DMS79 treated with DMSO at 0.1 percent for 48 hours (cell line): Measurements from ENCODE around the gene STXBP5.
"Not testable (repeated sequence)": the region's sequence is repeated elsewhere in the genome, so short reads cannot be mapped to it uniquely, and the experiment has no call there.

Experiments used
- DNase-seq: peaks from one replicate; lab custom pipeline; 2025; lab: John Stamatoyannopoulos, UW

STXBP5 gene

GRCh38 chr6:147297663-147298316 is 93.6 kb downstream of the STXBP5 start:
- DNase-seq: no peak

GRCh38 chr6:147298461-147298860 is 94.2 kb downstream of the STXBP5 start:
- no peak for DNase-seq

GRCh38 chr6:147299035-147299434 is 94.8 kb downstream of the STXBP5 start:
- DNase-seq: no peak

GRCh38 chr6:147301070-147301469 is 96.9 kb downstream of the STXBP5 start:
- DNase-seq: no peak

- no peak for DNase-seq
These were observed 99.8 kb downstream of the STXBP5 start for GRCh38 chr6:147304016-147304415.

- DNase-seq: no peak
These were observed 106.3 kb downstream of the STXBP5 start for GRCh38 chr6:147310521-147310920.

- no peak for DNase-seq
These were observed 107.0 kb downstream of the STXBP5 start for GRCh38 chr6:147311218-147311617.

- no peak for DNase-seq
These were observed 117.0 kb downstream of the STXBP5 start for GRCh38 chr6:147321260-147321659.

- DNase-seq: no peak
These were observed 118.3 kb downstream of the STXBP5 start for GRCh38 chr6:147322299-147323162.

GRCh38 chr6:147325557-147325956 is 121.3 kb downstream of the STXBP5 start:
- no peak for DNase-seq

- DNase-seq: no peak
These were observed 127.2 kb downstream of the STXBP5 start for GRCh38 chr6:147331401-147331800.

- no peak for DNase-seq
These were observed 133.7 kb downstream of the STXBP5 start for GRCh38 chr6:147337921-147338320.

- no peak for DNase-seq
These were observed 137.3 kb downstream of the STXBP5 start for GRCh38 chr6:147341486-147341885.

GRCh38 chr6:147345902-147346301 is 141.7 kb downstream of the STXBP5 start:
- DNase-seq: no peak

GRCh38 chr6:147347179-147347881 is 143.1 kb downstream of the STXBP5 start:
- DNase-seq: no peak

GRCh38 chr6:147347882-147348575 is 143.8 kb downstream of the STXBP5 start:
- DNase-seq: no peak

GRCh38 chr6:147361311-147361981 is 157.2 kb downstream of the STXBP5 start:
- DNase-seq: no peak

- DNase-seq: no peak
These were observed 162.1 kb downstream of the STXBP5 start for GRCh38 chr6:147366290-147366689.

GRCh38 chr6:147371325-147371724 is 167.1 kb downstream of the STXBP5 start:
- DNase-seq: no peak

GRCh38 chr6:147372806-147373205 is 168.6 kb downstream of the STXBP5 start:
- DNase-seq: no peak

- DNase-seq: no peak
These were observed 174.6 kb downstream of the STXBP5 start for GRCh38 chr6:147378819-147379218.

GRCh38 chr6:147380841-147381240 is 176.6 kb downstream of the STXBP5 start:
- DNase-seq: not testable (repeated sequence)
